ENCODE data around the gene ATG9B. TPM values are rescaled to one million over a fixed set of nuclear protein-coding genes. Genes with fewer than 3 reads are reported as not detected.
A peak's percentile ranks its signal among the peaks of the same experiment; 100 is the strongest.
"Not testable (repeated sequence)": the region's sequence is repeated elsewhere in the genome, so short reads cannot be mapped to it uniquely, and the experiment has no call there.

The ATG9B gene
- total RNA-seq, 2 donors from 2014 or later: not detected

DNA sequence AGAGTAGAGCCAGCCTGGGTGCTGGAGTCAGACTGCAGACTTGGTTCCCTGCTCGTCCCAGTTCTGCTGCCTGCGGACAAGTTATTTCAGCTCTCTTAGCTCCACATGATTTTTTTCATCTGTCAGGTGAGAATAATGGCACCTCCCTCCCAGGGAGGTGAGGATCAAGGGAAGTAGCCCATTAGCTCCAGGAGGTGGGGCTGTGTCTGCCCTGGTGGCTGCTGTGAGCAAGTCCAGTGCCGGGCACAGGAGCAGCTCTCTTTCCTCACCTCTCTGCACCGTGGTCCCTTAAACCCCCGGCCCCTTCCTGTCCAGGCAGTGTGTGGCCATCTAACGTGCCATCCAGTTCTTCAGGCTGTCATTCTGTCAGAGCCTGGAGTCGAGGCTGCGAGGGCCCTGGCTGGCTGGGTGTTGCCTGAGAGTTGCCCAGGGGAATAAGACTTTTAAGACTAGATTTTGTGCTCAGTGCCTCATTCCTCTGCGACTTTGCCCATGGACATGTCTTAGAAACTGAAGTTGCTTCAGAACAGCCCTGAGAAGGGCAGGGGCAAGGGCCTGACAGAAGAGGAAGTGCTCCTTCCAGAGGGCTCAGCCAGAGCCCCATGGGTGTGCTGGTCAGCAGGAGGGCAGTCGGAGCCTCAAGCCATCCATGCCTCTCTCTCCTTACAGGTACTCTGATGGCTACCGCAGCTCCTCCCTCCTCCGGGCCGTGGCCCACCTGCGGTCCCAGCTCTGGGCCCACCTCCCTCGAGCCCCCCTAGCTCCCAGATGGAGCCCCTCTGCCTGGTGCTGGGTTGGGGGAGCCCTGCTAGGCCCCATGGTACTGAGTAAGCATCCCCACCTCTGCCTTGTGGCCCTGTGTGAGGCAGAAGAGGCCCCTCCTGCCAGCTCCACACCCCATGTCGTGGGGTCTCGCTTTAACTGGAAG is 8.9 kb upstream of the ATG9B start:
- DNase-seq (ENCODE audit: low spot score): no peak
- Histone ChIP-seq H3K36me3 (peaks cover 25% of the 10 kb centered on the region), H3K4me3 (no peak overlapping the region), H3K27me3 (no peaks in the 10 kb centered on the region), H3K27ac (no peak overlapping the region), H3K4me1 (peaks cover 0 to 12% of the 10 kb centered on the region in 2 donors), H3K9me3 (no peaks in the 10 kb centered on the region)
- no peak for TF ChIP-seq CTCF (IDR thresholded peaks at IDR 0.05)

DNA sequence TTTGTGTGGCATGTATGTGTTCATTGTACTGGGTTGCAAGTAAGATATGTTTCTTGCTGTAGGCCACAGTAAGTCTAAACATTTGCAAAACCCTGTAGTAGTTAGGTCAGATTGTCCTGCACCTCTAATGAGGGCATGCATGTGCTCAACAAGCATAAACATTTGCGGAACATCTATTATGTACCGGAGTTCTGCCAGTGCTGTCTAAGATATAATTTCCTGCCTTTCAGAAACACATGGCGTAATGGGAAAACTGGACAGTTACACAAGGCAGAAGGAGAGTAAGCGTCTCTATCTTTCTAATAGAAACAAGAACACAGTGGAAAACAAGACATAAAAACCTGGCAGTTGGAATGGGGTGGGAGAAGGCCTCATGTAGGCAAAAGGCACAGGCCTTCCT is 6.7 kb upstream of the ATG9B start:
- H3K4me1 ChIP-seq: peaks cover 0 to 15% of the 10 kb centered on the region in 2 donors
- H3K27me3 ChIP-seq: no peaks in the 10 kb centered on the region
- no peak for DNase-seq (ENCODE audit: low spot score)
- H3K9me3 ChIP-seq: no peaks in the 10 kb centered on the region
- no peak for TF ChIP-seq CTCF (IDR thresholded peaks at IDR 0.05)
- no peak overlapping the region for H3K4me3 ChIP-seq
- peaks cover 12% of the 10 kb centered on the region for H3K36me3 ChIP-seq
- no peak overlapping the region for H3K27ac ChIP-seq

- Histone ChIP-seq H3K27ac (peak overlapping the region; percentile 77 to 87), H3K36me3 (no peaks in the 10 kb centered on the region), H3K9me3 (no peaks in the 10 kb centered on the region), H3K4me1 (peaks cover 0 to 15% of the 10 kb centered on the region in 2 donors), H3K4me3 (peak overlapping the region; percentile 57 to 72), H3K27me3 (no peaks in the 10 kb centered on the region)
- no peak for DNase-seq (ENCODE audit: low spot score)
- no peak for TF ChIP-seq CTCF (IDR thresholded peaks at IDR 0.05)
Observed at GRCh38 chr7:151028948-151029501, 4.7 kb upstream of the ATG9B start.

- Histone ChIP-seq H3K4me3 (peak within 1 kb of the TSS; percentile 57 to 72), H3K9me3 (no peaks in the 10 kb centered on the region), H3K27me3 (no peaks in the 10 kb centered on the region), H3K36me3 (no peaks in the 10 kb centered on the region), H3K4me1 (peaks cover 0 to 15% of the 10 kb centered on the region in 2 donors), H3K27ac (peak within 1 kb of the TSS; percentile 77 to 87)
- TF ChIP-seq CTCF (IDR thresholded peaks at IDR 0.05): peak; percentile 23 to 67
- peak; percentile 99 for DNase-seq (ENCODE audit: low spot score)
Observed at GRCh38 chr7:151028131-151028947, 4.0 kb upstream of the ATG9B start, which contains the start of gene ABCB8. Gene ABCB8 (plus strand): TSS chr7:151028450. CDS start chr7:151028516, 66 bp downstream.

- H3K4me1 ChIP-seq: peaks cover 0 to 15% of the 10 kb centered on the region in 2 donors
- H3K36me3 ChIP-seq; H3K27me3 ChIP-seq; H3K9me3 ChIP-seq; DNase-seq (ENCODE audit: low spot score): not testable (repeated sequence)
- peak overlapping the region; percentile 57 to 72 for H3K4me3 ChIP-seq
- peak overlapping the region; percentile 77 to 87 for H3K27ac ChIP-seq
Observed at GRCh38 chr7:151027728-151028130, 3.4 kb upstream of the ATG9B start.

DNA sequence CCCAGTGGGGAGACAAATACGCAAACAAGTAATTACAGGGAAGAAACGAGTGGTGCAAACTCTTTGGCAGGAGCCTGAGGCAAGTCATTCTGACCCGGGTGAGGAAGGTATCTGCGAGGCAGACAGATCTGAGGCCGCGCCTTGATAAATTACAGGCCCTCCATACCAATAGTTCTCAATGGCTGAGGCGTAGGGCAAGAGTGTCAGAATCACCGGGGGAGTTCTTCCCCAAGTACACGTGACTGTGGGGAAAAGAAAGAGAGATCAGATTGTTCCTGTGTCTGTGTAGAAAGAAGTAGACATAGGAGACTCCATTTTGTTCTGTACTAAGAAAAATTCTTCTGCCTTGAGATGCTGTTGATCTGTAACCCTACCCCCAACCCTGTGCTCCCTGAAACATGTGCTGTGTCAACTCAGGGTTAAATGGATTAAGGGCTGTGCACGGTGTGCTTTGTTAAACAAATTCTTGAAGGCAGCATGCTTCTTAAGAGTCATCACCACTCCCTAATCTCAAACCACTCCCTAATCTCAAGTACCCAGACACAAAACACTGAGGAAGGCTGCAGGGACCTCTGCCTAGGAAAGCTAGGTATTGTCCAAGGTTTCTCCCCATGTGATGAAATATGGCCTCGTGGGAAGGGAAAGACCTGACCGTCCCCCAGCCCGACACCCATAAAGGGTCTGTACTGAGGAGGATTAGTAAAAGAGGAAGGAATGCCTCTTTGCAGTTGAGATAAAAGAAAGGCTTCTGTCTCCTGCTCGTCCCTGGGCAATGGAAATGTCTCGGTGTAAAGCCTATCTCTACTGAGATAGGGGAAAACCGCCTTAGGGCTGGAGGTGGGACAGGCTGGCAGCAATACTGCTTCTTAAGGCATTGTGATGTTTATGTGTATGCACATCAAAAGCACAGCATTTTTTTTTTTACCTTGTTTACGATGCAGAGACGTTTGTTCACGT is 2.8 kb upstream of the ATG9B start:
- peak overlapping the region; percentile 77 to 87 for H3K27ac ChIP-seq
- H3K4me3 ChIP-seq: peak overlapping the region in 1 of 2 donors; percentile 57
- not testable (repeated sequence) for DNase-seq (ENCODE audit: low spot score); H3K36me3 ChIP-seq; H3K9me3 ChIP-seq; H3K27me3 ChIP-seq
- H3K4me1 ChIP-seq: peaks cover 0 to 15% of the 10 kb centered on the region in 2 donors
